Thoracic aorta (tissue), 2 donors: Measurements from ENCODE around the gene RNF150. TPM values are rescaled to one million over a fixed set of nuclear protein-coding genes. Genes with fewer than 3 reads are reported as not detected.

ENCODE experiments used
- ATAC-seq: fragments of 150-250 bp; one replicate; pipeline ENCODE4 v1.8.0; 2017; ENCODE audit warnings: low read depth; ENCODE audit not compliant: insufficient number of reproducible peaks, low FRiP score
- DNase-seq: peaks from one replicate; pipeline ENCODE4 v3.0.0-alpha.2; 2020; ENCODE audit warnings: low spot score
- H3K27ac ChIP-seq, 2 donors: fragments of 200-600 bp; sonication (generic); 1 replicate in 1 of 2; 2 replicates in 1 of 2; pipeline ENCODE4 v1.5.1; 2016; ENCODE audit warnings: mild to moderate bottlenecking in 2 of 2, moderate library complexity in 2 of 2
- H3K27me3 ChIP-seq: fragments of 200-600 bp; sonication (generic); replicated peaks from 2 replicates; pipeline ENCODE4 v1.6.0; 2016; ENCODE audit warnings: mild to moderate bottlenecking; ENCODE audit not compliant: insufficient read depth
- H3K36me3 ChIP-seq: fragments of 200-600 bp; sonication (generic); one replicate; pipeline ENCODE4 v1.5.1; 2016
- H3K4me1 ChIP-seq, 2 donors: fragments of 200-600 bp; sonication (generic); 1 replicate in 1 of 2; 2 replicates in 1 of 2; pipeline versions ENCODE4 v1.5.1 to v1.6.0; 2016; ENCODE audit warnings: low read depth in 2 of 2, mild to moderate bottlenecking in 1 of 2; ENCODE audit not compliant: control insufficient read depth in 1 of 2
- H3K4me3 ChIP-seq: fragments of 200-600 bp; sonication (generic); 2 replicates; pipeline ENCODE4 v1.5.1; 2016; ENCODE audit warnings: mild to moderate bottlenecking
- H3K9me3 ChIP-seq: fragments of 200-600 bp; sonication (generic); 2 replicates; pipeline ENCODE4 v1.5.1; 2016
- total RNA-seq, 2 donors: library from RNA; depleted of rRNA; stranded (reverse); fragments of >200 nt; gene quantifications; one replicate each; pipeline versions ENCODE4 v1.1.0 to v1.2.3, GENCODE V29; 2016
- TF ChIP-seq, protein P1 (sequence below): fragments of 200-600 bp; sonication (generic); IDR thresholded peaks from one replicate; pipeline ENCODE4 v1.5.1; 2019; ENCODE audit warnings: antibody characterized with exemption

Gene RNF150
- total RNA-seq, 2 donors from 2014 or later = 9.7 to 11.6 TPM

- no peaks in the 10 kb centered on the region for H3K36me3 ChIP-seq
- TF ChIP-seq, protein P1, sequence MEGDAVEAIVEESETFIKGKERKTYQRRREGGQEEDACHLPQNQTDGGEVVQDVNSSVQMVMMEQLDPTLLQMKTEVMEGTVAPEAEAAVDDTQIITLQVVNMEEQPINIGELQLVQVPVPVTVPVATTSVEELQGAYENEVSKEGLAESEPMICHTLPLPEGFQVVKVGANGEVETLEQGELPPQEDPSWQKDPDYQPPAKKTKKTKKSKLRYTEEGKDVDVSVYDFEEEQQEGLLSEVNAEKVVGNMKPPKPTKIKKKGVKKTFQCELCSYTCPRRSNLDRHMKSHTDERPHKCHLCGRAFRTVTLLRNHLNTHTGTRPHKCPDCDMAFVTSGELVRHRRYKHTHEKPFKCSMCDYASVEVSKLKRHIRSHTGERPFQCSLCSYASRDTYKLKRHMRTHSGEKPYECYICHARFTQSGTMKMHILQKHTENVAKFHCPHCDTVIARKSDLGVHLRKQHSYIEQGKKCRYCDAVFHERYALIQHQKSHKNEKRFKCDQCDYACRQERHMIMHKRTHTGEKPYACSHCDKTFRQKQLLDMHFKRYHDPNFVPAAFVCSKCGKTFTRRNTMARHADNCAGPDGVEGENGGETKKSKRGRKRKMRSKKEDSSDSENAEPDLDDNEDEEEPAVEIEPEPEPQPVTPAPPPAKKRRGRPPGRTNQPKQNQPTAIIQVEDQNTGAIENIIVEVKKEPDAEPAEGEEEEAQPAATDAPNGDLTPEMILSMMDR = no peak
- ATAC-seq = no peak
- H3K9me3 ChIP-seq = no peaks in the 10 kb centered on the region
- no peaks in the 10 kb centered on the region for H3K4me1 ChIP-seq
- DNase-seq = no peak
- H3K27ac ChIP-seq = no peak overlapping the region
- no peaks in the 10 kb centered on the region for H3K27me3 ChIP-seq
- no peak overlapping the region for H3K4me3 ChIP-seq
Measured at GRCh38 chr4:140963883-140964282, 169.4 kb downstream of the RNF150 start.

DNA sequence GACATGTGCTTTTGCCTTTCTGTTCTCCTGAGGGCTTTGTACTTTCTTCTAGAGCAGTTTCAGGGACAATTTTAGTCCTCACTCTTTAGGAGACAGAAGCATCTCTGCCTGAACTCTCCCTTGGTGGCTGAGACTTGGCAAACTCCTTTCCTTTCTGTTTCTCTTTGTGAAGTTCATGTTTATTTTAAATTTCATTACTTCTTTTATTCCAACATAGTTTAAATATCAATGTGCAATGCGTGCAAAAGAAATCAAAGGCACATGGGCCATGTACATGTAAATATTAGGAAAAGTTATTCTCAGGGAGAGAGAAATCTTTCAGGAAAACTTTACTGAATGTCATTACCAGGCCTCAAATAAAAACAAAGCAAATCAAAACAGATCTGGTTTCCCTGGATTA is 177.6 kb downstream of the RNF150 start:
- no peak for ATAC-seq
- H3K4me1 ChIP-seq = peaks cover 0 to 22% of the 10 kb centered on the region in 2 donors
- no peaks in the 10 kb centered on the region for H3K9me3 ChIP-seq
- H3K27ac ChIP-seq = peak overlapping the region in 1 of 2 donors; percentile 41
- TF ChIP-seq, protein P1 = no peak
- no peaks in the 10 kb centered on the region for H3K36me3 ChIP-seq
- no peaks in the 10 kb centered on the region for H3K27me3 ChIP-seq
- DNase-seq = no peak
- H3K4me3 ChIP-seq = no peak overlapping the region

DNA sequence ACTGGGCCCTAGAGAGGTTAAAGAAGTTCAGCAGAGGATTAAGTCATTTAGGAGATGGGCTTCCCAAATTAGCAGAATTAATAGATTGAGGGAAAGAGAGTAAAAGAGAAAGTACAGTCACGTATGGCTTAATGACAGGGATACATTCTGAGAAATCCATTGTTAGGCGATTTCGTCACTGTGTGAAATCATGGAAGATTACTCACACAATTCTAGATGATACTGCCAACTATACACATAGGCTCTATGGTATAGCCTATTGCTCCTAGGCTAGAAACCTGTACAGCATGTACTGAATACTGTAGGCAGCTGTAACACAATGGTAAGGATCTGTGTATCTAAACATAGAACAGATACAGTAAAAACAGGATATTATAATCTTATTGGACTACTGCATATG is 180.6 kb downstream of the RNF150 start:
- Histone ChIP-seq H3K27me3 (no peaks in the 10 kb centered on the region), H3K9me3 (no peaks in the 10 kb centered on the region), H3K27ac (no peak overlapping the region), H3K4me1 (peaks cover 0 to 22% of the 10 kb centered on the region in 2 donors), H3K36me3 (no peaks in the 10 kb centered on the region), H3K4me3 (no peak overlapping the region)
- TF ChIP-seq, protein P1 = no peak
- DNase-seq = no peak
- ATAC-seq = no peak

GRCh38 chr4:140947506-140947905 is 185.8 kb downstream of the RNF150 start:
- Histone ChIP-seq H3K9me3 (no peaks in the 10 kb centered on the region), H3K27me3 (no peaks in the 10 kb centered on the region), H3K4me1 (peaks cover 8 to 16% of the 10 kb centered on the region in 2 donors), H3K4me3 (no peak overlapping the region), H3K36me3 (no peaks in the 10 kb centered on the region), H3K27ac (no peak overlapping the region)
- ATAC-seq = no peak
- no peak for DNase-seq
- TF ChIP-seq, protein P1 = no peak

DNA sequence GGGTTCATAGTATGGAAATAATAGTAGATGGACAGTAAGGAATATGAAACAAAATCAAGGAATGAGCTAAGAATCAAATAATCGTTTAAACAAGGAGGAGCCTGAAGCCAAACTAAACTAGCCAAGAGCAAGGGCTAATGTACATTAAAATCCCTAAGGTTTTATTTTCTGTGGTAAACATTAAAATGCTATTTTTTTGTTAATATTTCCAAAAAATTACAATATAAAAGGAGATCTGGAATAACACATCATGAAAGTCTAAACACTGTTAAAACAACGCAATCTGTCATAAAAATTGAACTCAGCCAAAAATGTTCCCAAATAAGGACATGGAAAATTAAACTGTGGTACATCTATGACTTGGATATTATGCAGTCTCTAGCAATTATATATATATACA is 188.2 kb downstream of the RNF150 start:
- ATAC-seq = no peak
- Histone ChIP-seq H3K4me1 (peaks cover 21 to 30% of the 10 kb centered on the region in 2 donors), H3K9me3 (no peaks in the 10 kb centered on the region), H3K36me3 (no peaks in the 10 kb centered on the region), H3K27ac (no peak overlapping the region), H3K27me3 (no peaks in the 10 kb centered on the region), H3K4me3 (no peak overlapping the region)
- no peak for DNase-seq
- TF ChIP-seq, protein P1 = no peak
